Right ventricle myocardium superior (tissue), 1 donor: Measurements from ENCODE around the gene CTU1. TPM values are rescaled to one million over a fixed set of nuclear protein-coding genes. Genes with fewer than 3 reads are reported as not detected.

ENCODE experiments used
- ATAC-seq: fragments of 200-7000 bp; cut with Tn5 transposase; one replicate; pipeline ENCODE4 v1.9.1; 2020; ENCODE audit warnings: mild to moderate bottlenecking; ENCODE audit not compliant: poor library complexity
- DNase-seq: peaks from one replicate; pipeline ENCODE4 v3.0.0-alpha.2; 2020
- intact Hi-C: fragments of 100-400 bp; cut with DNase I; formaldehyde crosslinking; loops from one replicate; pipeline ENCODE4 v1.11.2; 2022
- total RNA-seq: library from RNA; stranded (reverse); fragmentation: NEBNext Ultra II Directional; extraction: Animal tissue kit (Norgen Biotek cat#: 25700); gene quantifications from one replicate; pipeline ENCODE4 v1.2.1, GENCODE V29; 2021
- donor health status: DM: no; HTN: yes; CAD: no; lungs with severe emphysema.

Gene CTU1
- total RNA-seq, 1 donor from 2014 or later = 4.9 TPM

DNA sequence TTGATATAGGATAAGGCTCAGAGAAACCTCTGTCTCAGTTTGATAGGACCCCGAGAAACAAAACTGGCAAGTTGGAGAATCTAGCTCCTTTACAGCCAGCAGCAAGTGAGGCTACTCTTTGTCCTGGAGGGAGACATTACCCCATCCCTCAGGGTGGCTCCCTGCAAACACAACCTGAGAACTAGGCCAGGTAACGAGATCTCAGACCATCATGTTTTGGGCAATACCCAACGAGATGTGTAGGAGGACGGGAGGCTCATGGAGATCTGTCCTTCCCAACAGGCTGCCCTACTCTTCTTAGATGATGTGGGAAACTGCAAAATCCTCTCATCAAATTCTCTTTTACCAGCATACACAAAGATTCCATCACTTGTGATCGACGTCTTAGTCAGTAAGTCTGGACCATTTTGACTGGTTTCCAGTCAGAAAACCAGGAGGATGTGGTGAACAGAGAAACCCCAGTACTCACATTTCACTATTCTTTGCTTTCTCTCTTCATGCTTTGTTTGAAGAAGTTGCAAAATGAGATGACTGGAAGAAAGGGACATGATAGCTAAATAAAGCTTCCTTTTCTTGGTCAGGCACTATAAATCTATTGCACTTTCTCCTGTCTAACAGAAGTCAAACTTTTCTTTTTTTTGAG is 6.0 kb upstream of the CTU1 start:
- no peak for DNase-seq
- intact Hi-C loops = no loop called here
- ATAC-seq = no peak

DNA sequence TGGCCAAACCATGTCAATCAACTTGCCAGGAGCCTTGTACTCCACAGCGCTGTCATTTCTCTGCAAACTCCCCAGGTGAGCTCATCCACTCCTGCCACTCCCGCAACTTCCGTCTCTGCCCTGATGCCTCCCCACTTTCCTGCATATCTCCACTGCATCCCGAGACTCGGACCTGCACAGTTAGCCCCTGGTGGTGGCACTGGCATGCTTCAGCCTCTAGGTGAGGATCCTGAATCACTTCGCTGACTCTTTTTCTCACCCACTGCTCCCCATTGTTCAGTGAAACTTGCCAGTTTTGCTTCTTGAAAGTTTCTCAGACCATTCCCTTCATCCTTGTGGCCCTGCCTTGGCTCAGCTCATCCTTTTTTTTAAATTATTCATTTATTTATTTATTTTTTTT is 3.4 kb upstream of the CTU1 start:
- intact Hi-C loops = no loop called here
- DNase-seq (no peak), ATAC-seq (no peak)

DNA sequence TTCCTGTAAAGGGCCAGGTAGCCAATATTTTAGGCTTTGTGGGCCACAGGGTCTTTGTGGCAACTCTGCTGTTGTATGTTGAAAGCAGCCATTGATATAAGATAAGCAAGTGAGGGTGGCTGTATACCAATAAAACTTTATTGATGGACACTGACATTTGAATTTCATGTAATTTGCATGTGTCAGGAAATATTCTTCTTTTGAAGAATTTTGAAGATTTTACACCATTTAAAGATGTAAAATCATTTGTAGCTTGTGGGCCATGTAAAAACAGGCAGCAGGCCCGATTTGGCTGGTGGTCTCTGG is 2.4 kb upstream of the CTU1 start:
- DNase-seq = no peak
- intact Hi-C loops = no loop called here
- ATAC-seq = no peak

DNA sequence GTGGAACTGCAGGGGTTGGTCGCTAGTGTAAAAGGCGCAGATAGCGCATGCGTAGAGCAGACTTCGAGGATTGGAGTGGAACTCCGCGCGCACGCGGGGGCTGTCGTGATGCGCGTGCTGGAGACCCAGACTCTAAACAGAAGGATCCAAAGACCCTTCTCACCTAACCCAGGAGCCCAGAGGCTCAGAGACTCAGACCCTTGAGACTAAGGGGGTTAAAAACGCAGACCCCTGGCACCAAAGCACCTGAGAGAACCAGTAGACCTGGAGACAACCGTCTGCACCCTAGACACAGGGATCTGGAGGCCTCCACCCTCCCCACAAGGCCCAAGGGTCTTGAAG is 567 bp upstream of the CTU1 start:
- intact Hi-C loops = no loop called here
- ATAC-seq (peak; percentile 76), DNase-seq (no peak)

DNA sequence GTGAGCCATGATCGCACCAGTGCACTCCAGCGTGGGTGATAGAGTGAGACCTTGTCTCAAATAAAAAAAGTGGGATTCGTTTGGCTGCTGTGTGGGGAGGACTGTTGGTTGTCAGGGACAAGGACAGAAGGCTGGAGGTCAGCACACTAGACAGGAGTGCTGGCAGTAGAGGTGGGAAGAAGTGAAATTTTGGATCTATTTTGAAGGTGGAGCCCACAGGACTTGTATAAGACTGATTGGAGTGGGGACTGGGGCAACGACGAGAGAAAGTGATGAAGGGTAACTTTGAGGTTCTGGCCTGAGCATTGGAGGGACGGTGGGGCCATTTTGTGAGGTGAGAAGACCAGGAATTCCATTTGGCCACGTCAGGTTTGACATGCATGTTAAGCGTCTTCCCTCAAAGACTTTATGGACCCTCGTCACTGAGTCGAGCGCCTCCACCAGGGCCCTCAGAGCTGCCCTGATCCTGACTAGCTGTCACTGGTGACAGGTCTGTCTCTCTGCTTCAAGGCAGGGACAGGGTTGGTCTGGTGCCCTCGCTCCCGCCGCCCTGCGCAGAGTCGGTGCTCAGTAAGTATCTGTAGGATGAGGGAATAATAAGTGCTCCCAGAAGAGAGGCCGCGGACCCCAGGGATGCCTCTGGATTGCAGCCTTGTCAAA is 673 bp downstream of the CTU1 start:
- ATAC-seq = peak; percentile 4
- intact Hi-C loops = no loop called here

DNA sequence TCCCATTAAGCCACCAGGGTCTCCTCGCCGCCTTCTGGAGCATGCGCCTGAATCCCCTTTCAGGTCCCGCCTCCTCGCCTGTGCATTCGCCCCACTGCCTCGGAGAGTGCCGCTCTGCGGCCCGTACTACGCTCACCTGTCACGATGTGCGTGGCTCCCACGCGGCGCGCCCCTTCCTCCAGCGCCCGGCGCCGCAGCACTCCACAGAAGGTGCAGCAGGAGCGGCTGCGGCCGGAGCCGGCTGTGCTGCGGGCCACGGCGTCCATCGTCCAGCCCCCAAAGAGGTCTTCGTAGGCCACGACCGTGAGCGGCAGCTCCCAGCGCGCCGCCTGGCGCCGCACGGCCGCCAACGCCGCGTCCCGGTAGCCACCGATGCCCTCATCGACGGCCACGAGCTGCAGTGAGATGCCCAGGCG is 4.3 kb downstream of the CTU1 start:
- no peak for ATAC-seq

More for the DNA sequence above, 673 bp downstream of the CTU1 start:
- DNase-seq = peak; percentile 63

GRCh38 chr19:51102991-51103390 is 5.2 kb downstream of the CTU1 start:
- ATAC-seq (no peak), DNase-seq (no peak)

More for the DNA sequence above, 4.3 kb downstream of the CTU1 start:
- intact Hi-C loops = no loop called here
- no peak for DNase-seq

GRCh38 chr19:51101171-51101865 is 6.9 kb downstream of the CTU1 start:
- DNase-seq (no peak), ATAC-seq (peak; percentile 8)
- intact Hi-C loops = no loop called here

More at GRCh38 chr19:51102991-51103390, 5.2 kb downstream of the CTU1 start:
- intact Hi-C loops = no loop called here

DNA sequence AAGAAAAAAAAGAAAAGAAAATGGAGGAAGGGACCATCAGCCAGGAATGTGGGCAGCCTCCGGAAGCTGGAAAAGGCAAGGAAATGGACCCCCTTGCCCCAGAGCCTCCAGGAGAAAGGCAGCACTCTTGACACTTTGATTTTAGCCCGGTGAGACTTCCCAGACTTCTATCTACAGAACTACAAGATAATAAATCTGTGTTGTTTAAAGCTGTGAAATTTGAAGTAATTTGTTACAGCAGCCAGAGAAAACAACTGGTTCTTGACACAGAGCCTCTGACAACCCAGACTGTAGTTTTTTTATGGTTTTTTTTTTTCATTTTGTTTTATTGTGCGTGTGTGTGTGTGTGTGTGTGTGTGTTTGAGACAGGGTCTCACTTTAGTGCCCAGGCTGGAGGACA is 7.6 kb downstream of the CTU1 start:
- ATAC-seq (no peak), DNase-seq (no peak)
- intact Hi-C loops = no loop called here

GRCh38 chr19:51099047-51099382 is 9.2 kb downstream of the CTU1 start:
- no peak for DNase-seq
- intact Hi-C loops = loop anchor here (10.0 kb wide), 1 partner anchor 174 kb away; no protein-coding TSS in a partner anchor
- no peak for ATAC-seq

GRCh38 chr19:51098365-51099046 is 9.7 kb downstream of the CTU1 start:
- ATAC-seq = peak; percentile 56
- intact Hi-C loops = loop anchor here (10.0 kb wide), 1 partner anchor 174 kb away; no protein-coding TSS in a partner anchor

GRCh38 chr19:51097796-51098195 is 10.4 kb downstream of the CTU1 start:
- intact Hi-C loops = loop anchor here (10.0 kb wide), 1 partner anchor 173 kb away; no protein-coding TSS in a partner anchor
- ATAC-seq (no peak), DNase-seq (no peak)

More at GRCh38 chr19:51098365-51099046, 9.7 kb downstream of the CTU1 start:
- peak; percentile 82 for DNase-seq

GRCh38 chr19:51097166-51097738 is 11.0 kb downstream of the CTU1 start:
- DNase-seq = peak; percentile 79

DNA sequence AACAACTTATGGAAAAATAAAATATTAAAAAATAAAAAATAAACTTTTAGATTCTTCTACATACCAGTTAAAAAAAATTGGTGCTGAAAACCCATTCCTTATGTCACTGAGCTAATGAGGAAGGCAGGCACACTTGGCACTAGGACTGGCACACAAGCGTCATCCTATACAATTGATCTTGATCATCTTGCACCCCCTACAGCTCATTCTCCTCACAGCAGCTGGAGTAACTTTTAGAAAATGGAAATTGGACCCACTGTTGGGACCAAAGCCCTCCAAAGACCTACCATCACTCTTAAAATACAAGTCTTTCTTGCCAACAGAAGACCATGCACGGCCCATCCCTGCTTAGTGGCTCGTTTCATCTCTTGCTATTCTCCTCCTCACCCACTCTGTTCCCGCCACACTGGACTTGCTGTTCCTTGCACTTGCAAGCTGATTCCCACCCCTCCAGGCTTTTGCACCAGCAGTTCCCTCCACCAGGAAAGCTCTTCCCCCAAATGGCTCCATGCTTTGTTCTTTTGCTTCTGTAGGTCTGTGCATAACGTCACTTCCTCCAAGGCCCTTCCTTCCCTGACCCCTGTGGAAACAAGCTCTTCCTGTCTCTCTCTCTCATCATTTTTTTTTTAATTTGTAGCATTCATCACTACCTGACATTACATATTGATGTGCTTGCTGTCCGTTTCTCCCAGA is 11.6 kb downstream of the CTU1 start:
- DNase-seq (no peak), ATAC-seq (no peak)
- intact Hi-C loops = loop anchor here (10.0 kb wide), 1 partner anchor 172 kb away; no protein-coding TSS in a partner anchor

More at GRCh38 chr19:51097166-51097738, 11.0 kb downstream of the CTU1 start:
- intact Hi-C loops = loop anchor here (10.0 kb wide), 1 partner anchor 172 kb away; no protein-coding TSS in a partner anchor
- ATAC-seq = peak; percentile 66

GRCh38 chr19:51094696-51095279 is 13.4 kb downstream of the CTU1 start:
- no peak for ATAC-seq
- intact Hi-C loops = loop anchor here (2.0 to 10.0 kb wide), 2 partner anchors 74 to 170 kb away; no protein-coding TSS in a partner anchor
- DNase-seq = no peak

GRCh38 chr19:51093510-51094345 is 14.5 kb downstream of the CTU1 start:
- no peak for ATAC-seq
- intact Hi-C loops = loop anchor here (2.0 to 10.0 kb wide), 2 partner anchors 73 to 169 kb away; no protein-coding TSS in a partner anchor
- DNase-seq = no peak

DNA sequence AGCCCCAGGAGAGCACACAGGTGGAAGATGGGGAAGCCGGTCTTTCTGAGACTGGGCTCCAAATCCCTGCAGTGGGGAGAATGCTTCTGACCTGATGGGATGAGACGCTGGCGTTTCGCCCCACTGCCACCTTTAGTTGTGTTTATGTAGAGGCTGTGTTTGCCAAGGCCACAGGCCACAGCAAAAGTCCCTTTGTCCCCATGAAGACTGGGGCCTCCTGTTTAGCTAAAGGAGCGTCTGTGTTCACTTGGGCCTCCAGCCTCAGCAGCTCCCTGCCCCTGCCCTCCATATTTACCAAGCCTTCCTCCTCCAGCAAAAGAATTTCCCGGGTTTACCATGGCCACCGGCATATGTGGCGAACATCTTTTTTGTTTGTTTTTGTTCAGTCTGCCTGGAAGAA is 15.1 kb downstream of the CTU1 start:
- DNase-seq (no peak), ATAC-seq (no peak)
- intact Hi-C loops = loop anchor here (10.0 kb wide), 1 partner anchor 168 kb away; no protein-coding TSS in a partner anchor
